Upper lobe of left lung (tissue), 4 donors: ENCODE measurements around the gene LMNTD2.

Source experiments
- CTCF ChIP-seq, 6 experiments: fragments of 450-650 bp in 4 of 6; fragments of 200-600 bp in 2 of 6; sonication (generic) in 2 of 6; IDR thresholded peaks; one replicate each; pipeline ENCODE4 v1.5.1; 2016 to 2019; ENCODE audit warnings: antibody characterized with exemption in 6 of 6
- EP300 ChIP-seq, 4 donors: sonication (generic); formaldehyde crosslinking; IDR thresholded peaks; one replicate each; pipeline ENCODE4 v1.5.1; 2017; ENCODE audit warnings: antibody characterized with exemption in 4 of 4, control low read depth in 2 of 4
- POLR2A ChIP-seq, 4 donors: fragments of 450-650 bp; IDR thresholded peaks; one replicate each; pipeline ENCODE4 v1.5.1; 2016 to 2017; ENCODE audit warnings: antibody characterized with exemption in 4 of 4, mild to moderate bottlenecking in 2 of 4

- TF ChIP-seq CTCF (IDR thresholded peaks at IDR 0.05): no peak
- TF ChIP-seq POLR2A (IDR thresholded peaks at IDR 0.05): no peak
- no peak for TF ChIP-seq EP300 (IDR thresholded peaks at IDR 0.05)
Measured at GRCh38 chr11:529728-530411, 30.7 kb downstream of the LMNTD2 start.
